ENCODE results near the gene STX16.
"Not testable (repeated sequence)": the region's sequence is repeated elsewhere in the genome, so short reads cannot be mapped to it uniquely, and the experiment has no call there.

The STX16 gene

GRCh38 chr20:58721951-58722778 is 71.1 kb downstream of the STX16 start:
- no peak for DNase-seq

- DNase-seq: no peak
These were observed 72.0 kb downstream of the STX16 start for GRCh38 chr20:58722877-58723627.

- no peak for DNase-seq
These were observed 72.5 kb downstream of the STX16 start for GRCh38 chr20:58723628-58723984.

- DNase-seq: not testable (repeated sequence)
These were observed 75.1 kb downstream of the STX16 start for GRCh38 chr20:58726156-58726555.

Measured in hypothalamus (tissue), 51 donors.